ENCODE data around the gene LRP3. TPM values are rescaled to one million over a fixed set of nuclear protein-coding genes. Genes with fewer than 3 reads are reported as not detected.
"Not testable (repeated sequence)": the region's sequence is repeated elsewhere in the genome, so short reads cannot be mapped to it uniquely, and the experiment has no call there.

The LRP3 gene
- total and polyA plus RNA-seq, 2 experiments from 2014 or later: 3.5 to 62.7 TPM

DNA sequence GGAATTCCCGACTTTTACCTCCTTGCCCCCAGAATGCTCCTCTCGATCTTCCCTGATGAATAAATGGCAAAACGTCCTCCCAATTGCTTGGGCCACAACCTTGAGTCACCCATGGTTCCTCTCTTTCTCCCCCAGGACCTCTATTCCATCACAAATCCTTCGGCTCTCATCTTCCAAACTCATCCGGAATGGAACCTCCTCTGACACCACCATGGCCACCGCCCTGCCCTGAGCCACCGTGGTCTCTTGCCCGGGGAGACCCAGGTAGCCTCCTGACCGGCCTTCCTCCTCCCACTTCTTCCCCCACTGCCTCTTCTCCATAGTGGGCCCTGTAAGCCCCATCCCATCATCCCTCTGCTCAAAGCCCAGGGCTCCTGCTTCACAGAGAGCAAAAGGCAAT is 26.6 kb downstream of the LRP3 start (continued):
- TF ChIP-seq, protein P1, sequence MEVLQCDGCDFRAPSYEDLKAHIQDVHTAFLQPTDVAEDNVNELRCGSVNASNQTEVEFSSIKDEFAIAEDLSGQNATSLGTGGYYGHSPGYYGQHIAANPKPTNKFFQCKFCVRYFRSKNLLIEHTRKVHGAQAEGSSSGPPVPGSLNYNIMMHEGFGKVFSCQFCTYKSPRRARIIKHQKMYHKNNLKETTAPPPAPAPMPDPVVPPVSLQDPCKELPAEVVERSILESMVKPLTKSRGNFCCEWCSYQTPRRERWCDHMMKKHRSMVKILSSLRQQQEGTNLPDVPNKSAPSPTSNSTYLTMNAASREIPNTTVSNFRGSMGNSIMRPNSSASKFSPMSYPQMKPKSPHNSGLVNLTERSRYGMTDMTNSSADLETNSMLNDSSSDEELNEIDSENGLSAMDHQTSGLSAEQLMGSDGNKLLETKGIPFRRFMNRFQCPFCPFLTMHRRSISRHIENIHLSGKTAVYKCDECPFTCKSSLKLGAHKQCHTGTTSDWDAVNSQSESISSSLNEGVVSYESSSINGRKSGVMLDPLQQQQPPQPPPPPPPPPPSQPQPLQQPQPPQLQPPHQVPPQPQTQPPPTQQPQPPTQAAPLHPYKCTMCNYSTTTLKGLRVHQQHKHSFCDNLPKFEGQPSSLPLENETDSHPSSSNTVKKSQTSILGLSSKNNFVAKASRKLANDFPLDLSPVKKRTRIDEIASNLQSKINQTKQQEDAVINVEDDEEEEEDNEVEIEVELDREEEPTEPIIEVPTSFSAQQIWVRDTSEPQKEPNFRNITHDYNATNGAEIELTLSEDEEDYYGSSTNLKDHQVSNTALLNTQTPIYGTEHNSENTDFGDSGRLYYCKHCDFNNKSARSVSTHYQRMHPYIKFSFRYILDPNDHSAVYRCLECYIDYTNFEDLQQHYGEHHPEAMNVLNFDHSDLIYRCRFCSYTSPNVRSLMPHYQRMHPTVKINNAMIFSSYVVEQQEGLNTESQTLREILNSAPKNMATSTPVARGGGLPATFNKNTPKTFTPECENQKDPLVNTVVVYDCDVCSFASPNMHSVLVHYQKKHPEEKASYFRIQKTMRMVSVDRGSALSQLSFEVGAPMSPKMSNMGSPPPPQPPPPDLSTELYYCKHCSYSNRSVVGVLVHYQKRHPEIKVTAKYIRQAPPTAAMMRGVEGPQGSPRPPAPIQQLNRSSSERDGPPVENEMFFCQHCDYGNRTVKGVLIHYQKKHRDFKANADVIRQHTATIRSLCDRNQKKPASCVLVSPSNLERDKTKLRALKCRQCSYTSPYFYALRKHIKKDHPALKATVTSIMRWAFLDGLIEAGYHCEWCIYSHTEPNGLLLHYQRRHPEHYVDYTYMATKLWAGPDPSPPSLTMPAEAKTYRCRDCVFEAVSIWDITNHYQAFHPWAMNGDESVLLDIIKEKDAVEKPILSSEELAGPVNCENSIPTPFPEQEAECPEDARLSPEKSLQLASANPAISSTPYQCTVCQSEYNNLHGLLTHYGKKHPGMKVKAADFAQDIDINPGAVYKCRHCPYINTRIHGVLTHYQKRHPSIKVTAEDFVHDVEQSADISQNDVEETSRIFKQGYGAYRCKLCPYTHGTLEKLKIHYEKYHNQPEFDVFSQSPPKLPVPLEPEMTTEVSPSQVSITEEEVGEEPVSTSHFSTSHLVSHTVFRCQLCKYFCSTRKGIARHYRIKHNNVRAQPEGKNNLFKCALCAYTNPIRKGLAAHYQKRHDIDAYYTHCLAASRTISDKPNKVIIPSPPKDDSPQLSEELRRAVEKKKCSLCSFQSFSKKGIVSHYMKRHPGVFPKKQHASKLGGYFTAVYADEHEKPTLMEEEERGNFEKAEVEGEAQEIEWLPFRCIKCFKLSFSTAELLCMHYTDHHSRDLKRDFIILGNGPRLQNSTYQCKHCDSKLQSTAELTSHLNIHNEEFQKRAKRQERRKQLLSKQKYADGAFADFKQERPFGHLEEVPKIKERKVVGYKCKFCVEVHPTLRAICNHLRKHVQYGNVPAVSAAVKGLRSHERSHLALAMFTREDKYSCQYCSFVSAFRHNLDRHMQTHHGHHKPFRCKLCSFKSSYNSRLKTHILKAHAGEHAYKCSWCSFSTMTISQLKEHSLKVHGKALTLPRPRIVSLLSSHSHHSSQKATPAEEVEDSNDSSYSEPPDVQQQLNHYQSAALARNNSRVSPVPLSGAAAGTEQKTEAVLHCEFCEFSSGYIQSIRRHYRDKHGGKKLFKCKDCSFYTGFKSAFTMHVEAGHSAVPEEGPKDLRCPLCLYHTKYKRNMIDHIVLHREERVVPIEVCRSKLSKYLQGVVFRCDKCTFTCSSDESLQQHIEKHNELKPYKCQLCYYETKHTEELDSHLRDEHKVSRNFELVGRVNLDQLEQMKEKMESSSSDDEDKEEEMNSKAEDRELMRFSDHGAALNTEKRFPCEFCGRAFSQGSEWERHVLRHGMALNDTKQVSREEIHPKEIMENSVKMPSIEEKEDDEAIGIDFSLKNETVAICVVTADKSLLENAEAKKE (CRISPR knock-in tag; IDR thresholded peaks at IDR 0.05): no peak
- TF ChIP-seq POLR2AphosphoS5 (IDR thresholded peaks at IDR 0.05; ENCODE audit: low read depth) (no peak), CREB1 (CRISPR knock-in tag; IDR thresholded peaks at IDR 0.05; ENCODE audit: low read depth) (no peak)
- TF ChIP-seq, protein P2, sequence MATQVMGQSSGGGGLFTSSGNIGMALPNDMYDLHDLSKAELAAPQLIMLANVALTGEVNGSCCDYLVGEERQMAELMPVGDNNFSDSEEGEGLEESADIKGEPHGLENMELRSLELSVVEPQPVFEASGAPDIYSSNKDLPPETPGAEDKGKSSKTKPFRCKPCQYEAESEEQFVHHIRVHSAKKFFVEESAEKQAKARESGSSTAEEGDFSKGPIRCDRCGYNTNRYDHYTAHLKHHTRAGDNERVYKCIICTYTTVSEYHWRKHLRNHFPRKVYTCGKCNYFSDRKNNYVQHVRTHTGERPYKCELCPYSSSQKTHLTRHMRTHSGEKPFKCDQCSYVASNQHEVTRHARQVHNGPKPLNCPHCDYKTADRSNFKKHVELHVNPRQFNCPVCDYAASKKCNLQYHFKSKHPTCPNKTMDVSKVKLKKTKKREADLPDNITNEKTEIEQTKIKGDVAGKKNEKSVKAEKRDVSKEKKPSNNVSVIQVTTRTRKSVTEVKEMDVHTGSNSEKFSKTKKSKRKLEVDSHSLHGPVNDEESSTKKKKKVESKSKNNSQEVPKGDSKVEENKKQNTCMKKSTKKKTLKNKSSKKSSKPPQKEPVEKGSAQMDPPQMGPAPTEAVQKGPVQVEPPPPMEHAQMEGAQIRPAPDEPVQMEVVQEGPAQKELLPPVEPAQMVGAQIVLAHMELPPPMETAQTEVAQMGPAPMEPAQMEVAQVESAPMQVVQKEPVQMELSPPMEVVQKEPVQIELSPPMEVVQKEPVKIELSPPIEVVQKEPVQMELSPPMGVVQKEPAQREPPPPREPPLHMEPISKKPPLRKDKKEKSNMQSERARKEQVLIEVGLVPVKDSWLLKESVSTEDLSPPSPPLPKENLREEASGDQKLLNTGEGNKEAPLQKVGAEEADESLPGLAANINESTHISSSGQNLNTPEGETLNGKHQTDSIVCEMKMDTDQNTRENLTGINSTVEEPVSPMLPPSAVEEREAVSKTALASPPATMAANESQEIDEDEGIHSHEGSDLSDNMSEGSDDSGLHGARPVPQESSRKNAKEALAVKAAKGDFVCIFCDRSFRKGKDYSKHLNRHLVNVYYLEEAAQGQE (IDR thresholded peaks at IDR 0.05; ENCODE audit: unreplicated experiment): no peak

DNA sequence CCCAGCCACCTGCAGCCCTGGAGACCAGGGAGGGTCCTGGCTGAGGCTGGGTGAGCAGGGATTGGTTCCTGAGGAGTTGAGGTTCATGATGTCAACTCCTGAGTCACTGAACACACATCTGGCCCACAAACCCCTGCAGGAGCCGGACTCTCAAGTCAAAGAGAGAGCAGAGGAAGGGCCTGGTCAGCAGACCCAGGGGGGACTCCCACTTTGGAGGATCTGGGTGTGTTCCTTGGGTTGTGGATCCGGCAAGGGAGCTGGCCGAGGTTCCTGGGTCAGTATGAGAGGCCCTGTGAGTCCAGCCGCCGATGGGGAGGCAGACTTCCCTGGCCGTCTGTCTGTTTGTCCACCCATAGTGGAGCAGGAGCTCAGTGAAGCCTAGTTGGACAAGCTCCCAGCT is 27.5 kb downstream of the LRP3 start:
- DNase-seq (ENCODE audit: low spot score) (no peak), ATAC-seq (no peak)
- Mint-ChIP-seq H3K27me3 (ENCODE audit: insufficient read depth, low read depth, poor library complexity) (peaks cover 34% of the 10 kb centered on the region), H3K27ac (no peak overlapping the region), H3K36me3 (ENCODE audit: low read depth) (no peaks in the 10 kb centered on the region), H3K9me3 (no peaks in the 10 kb centered on the region), H3K4me1 (peaks cover 6% of the 10 kb centered on the region), H3K4me3 (no peak overlapping the region)
- no peak overlapping the region for H3K4me2 ChIP-seq
- H2AFZ ChIP-seq: no peak overlapping the region
- no peaks in the 10 kb centered on the region for H4K20me1 ChIP-seq (replicated peaks; ENCODE audit: insufficient read depth)
- H3K4me3 ChIP-seq: no peak overlapping the region
- no peaks in the 10 kb centered on the region for H3K79me2 ChIP-seq (replicated peaks; ENCODE audit: insufficient read depth)
- H3K9me2 ChIP-seq (ENCODE audit: insufficient read depth): no peaks in the 10 kb centered on the region
- no peaks in the 10 kb centered on the region for H3K4me1 ChIP-seq (ENCODE audit: insufficient read depth)
- TF ChIP-seq, protein P2 (IDR thresholded peaks at IDR 0.05; ENCODE audit: unreplicated experiment): no peak
- no peak for TF ChIP-seq ZNF331 (CRISPR knock-in tag; IDR thresholded peaks at IDR 0.05; ENCODE audit: low read depth)
- no peak for TF ChIP-seq ZNF114 (CRISPR knock-in tag; IDR thresholded peaks at IDR 0.05)
- no peak for TF ChIP-seq STAT1 (IDR thresholded peaks at IDR 0.05; ENCODE audit: unreplicated experiment)
- no peak for TF ChIP-seq EZH2phosphoT487 (IDR thresholded peaks at IDR 0.05; ENCODE audit: unreplicated experiment)
- no peaks in the 10 kb centered on the region for H3F3A ChIP-seq (replicated peaks; ENCODE audit: low read depth)
- H3K27ac ChIP-seq (ENCODE audit: low read depth): no peak overlapping the region
- H3K27me3 ChIP-seq (ENCODE audit: insufficient read depth): peaks cover 28% of the 10 kb centered on the region
- no peaks in the 10 kb centered on the region for H3K36me3 ChIP-seq (ENCODE audit: insufficient read depth)

DNA sequence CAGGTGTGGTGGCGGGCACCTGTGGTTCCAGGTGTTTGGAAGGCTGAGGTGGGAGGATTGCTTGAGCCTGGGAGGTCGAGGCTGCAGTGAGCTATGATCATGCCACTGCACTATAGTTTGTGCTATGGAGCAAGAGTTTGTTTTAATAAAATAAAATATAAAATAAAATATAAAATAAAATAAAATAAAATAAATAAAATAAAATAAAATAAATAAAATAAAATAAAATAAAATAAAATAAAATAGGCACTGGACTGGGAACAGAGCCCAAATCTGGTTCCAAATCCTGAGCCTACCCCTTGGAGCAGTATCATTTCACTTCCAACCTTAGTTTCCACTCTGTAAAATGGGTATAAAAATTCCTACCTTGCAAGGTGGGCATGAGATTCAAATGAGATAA is 28.1 kb downstream of the LRP3 start:
- H3K36me3 ChIP-seq (ENCODE audit: insufficient read depth); H3F3A ChIP-seq (replicated peaks; ENCODE audit: low read depth); H3K4me3 ChIP-seq; H2AFZ ChIP-seq; H3K9me3 Mint-ChIP-seq; H3K9me2 ChIP-seq (ENCODE audit: insufficient read depth); H3K4me1 ChIP-seq (ENCODE audit: insufficient read depth); H4K20me1 ChIP-seq (replicated peaks; ENCODE audit: insufficient read depth); H3K79me2 ChIP-seq (replicated peaks; ENCODE audit: insufficient read depth); H3K36me3 Mint-ChIP-seq (ENCODE audit: low read depth); H3K27ac Mint-ChIP-seq; DNase-seq (ENCODE audit: low spot score); H3K4me1 Mint-ChIP-seq; ATAC-seq; H3K4me3 Mint-ChIP-seq; H3K4me2 ChIP-seq; H3K27ac ChIP-seq (ENCODE audit: low read depth): not testable (repeated sequence)
- peaks cover 38% of the 10 kb centered on the region for H3K27me3 Mint-ChIP-seq (ENCODE audit: insufficient read depth, low read depth, poor library complexity)
- H3K27me3 ChIP-seq (ENCODE audit: insufficient read depth): peaks cover 31% of the 10 kb centered on the region
